ENCODE data around the gene CCNJ.
"Not testable (repeated sequence)": the region's sequence is repeated elsewhere in the genome, so short reads cannot be mapped to it uniquely, and the experiment has no call there.

CCNJ gene, protein sequence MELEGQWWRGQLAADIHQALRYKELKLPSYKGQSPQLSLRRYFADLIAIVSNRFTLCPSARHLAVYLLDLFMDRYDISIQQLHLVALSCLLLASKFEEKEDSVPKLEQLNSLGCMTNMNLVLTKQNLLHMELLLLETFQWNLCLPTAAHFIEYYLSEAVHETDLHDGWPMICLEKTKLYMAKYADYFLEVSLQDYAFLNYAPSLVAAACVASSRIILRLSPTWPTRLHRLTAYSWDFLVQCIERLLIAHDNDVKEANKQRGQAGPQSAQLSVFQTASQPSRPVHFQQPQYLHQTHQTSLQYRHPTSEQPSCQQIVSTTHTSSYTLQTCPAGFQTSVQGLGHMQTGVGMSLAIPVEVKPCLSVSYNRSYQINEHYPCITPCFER

DNA sequence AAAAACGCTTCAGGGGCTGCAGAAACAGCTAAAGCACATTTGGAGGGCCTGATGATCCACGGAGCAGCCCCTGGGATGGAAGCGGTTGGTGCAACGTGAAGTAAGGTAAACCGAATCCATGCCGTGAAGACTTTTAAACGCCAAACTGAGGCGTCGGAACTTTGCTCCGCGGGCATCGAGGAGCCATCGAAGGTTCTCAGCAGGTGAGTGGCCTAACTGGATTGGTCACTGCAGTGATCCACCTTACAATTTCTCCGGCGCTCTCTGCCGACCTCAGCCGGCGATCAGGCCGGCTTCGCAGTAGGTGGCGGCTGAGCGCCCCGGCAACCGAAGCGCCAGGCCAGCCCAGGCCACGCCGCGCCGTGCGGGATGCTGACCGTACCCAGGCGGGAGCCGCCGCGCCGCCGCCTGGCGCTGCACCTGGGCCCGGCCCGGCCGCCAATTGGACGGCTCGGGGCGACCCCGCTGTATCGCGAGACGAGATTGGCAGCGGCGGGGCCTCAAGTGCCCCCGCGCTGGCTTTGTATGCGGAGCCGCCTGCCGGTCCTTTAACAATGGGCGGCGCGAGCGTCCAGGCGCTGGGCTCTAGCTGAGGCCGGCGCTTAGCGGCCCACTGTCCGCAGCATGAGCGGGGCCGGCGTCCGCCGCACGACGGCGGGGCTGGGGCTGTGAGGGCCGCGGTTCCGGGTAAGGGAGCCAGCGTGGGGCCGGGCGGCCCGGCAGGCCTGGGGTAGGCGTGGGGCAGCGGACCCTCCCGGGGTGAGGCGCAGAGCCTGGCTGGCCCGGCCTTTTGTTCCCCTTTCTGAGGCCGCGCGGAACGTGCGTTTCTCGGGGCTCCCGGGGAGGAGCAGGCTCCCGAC is at the start of gene CCNJ:
TSS of gene CCNJ (plus strand) at position 551 of the 860 bp plus-strand sequence. CDS start 811 bp downstream, outside the sequence.
- peak; percentile 84 to 88 for DNase-seq

DNA sequence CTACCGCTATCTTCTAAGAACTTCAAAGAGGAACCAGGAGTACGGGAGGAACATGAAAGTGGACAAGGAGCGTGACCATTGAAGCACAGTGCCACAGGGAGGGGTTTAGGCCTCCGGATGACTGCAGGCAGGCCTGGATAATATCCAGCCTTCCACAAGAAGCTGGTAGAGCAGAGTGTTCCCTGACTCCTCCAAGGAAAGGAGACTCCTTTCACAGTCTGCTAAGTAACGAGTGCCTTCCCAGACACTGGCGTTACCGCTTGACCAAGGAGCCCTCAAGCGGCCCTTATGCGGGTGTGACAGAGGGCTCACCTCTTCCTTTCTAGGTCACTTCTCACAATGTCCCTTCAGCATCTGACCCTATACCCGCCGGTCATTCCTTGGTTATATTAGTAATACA is 49.0 kb upstream of the CCNJ start:
- not testable (repeated sequence) for DNase-seq

DNA sequence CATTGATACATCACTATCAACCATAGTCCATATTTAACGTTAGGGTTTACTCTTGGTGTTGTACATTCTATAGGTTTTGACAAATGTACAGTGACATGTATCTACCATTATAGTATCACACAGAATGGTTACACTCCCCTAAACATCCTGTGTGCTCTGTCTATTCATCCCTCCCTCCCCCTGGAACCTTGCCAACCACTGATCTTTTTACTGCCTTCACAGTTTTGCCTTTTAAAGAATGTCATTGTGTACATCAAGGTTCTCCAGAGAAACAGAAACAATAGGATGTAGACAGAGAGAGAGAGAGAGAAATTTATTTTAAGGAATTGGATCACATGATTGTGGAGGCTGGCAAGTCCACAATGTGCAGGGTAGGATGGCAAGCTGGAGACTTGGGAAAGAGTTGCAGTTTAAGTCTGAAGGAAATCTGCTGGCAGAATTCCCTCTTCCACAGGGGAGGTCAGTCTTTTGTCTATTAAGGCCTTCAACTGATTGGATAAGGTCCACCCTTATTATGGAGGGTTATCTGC is 45.1 kb upstream of the CCNJ start:
- no peak for DNase-seq

DNA sequence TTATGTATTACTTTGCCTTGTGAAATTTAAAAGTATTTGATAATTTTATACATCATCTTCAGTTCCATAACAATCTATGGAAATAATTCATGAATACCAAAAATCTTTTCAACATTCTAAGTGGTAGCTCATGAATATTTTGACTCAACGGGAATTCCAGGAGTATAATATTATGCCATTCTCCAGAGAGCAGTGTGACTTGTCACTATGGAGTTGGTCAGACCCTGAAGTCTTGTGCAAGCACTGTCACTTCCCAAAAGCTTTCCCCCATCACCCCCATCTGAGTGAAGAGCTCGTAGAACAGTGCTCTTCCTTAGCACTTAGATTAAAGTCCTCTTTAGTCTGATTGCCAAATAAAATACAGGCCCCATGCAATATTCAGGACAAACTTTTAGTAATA is 29.4 kb upstream of the CCNJ start:
- no peak for DNase-seq

DNA sequence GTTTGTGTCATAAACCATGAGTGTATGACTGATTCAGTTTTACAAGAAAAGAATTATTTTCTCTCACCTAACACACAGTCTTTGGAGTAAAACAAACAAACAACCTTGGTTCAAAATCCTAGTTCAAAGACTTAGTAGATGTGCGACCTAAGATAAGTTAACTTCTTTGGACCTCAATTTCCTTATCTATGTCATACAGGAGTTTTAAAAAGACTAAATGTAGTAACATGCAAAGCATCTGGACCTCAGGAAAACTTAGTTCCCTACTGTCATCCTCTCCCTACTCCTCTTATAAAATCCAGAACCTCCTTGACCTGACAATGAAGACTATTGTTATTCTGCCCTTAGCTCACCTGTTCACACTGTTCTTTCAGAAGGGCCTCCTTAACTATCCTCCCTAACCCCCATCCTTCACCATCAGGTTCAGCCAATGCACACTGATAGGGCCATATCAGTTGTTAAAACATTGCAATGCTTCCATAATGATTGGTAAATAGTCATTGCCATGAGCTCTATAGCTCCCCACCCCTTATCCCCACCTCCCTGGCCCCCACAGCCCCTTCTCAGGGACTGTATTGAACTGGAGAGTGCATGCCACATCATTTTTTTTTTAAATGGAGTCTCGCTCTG is 28.8 kb upstream of the CCNJ start:
- DNase-seq, result no peak

DNA sequence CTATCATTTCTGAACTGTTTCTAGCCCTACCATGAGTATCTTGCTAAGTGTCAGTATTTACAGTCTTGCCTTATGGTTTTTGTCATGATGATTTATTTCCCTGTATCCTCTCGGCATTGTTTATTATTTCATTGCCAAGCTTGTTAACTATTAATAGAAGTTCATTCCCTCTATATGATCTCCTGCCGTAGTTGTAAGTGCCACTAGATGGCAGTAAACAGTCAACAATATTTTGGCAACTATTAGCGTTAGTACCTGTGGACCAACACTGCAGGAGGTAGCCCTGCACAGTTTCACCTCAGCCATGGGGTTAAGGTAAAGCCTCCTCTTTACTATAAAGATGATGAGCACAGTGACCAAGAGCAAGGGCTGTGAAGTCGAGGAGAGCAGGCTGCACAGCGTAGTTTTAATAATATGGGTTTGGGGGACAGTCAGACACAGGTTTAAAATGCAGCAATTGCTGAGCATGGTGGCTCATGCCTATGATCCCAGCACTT is 26.1 kb upstream of the CCNJ start:
- DNase-seq, result peak; percentile 21 to 67

DNA sequence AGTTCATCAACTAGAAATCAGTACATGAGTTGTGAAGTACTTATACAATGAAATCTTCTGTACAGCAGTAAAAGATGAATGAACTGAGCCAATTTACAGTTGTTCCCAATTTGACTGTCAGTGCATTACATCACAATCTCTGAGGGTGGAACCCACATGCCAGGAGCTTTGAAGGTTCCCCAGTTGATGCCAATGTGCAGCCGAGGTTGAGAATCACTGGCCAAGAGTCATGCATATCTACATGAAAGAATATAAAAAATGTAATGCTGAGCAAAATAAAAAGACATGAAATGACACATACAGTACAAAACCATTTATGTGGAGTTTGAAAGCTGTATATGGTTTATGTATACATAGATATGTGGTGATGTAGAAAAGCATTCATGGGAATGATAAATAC is 22.1 kb upstream of the CCNJ start:
- no peak for DNase-seq

DNA sequence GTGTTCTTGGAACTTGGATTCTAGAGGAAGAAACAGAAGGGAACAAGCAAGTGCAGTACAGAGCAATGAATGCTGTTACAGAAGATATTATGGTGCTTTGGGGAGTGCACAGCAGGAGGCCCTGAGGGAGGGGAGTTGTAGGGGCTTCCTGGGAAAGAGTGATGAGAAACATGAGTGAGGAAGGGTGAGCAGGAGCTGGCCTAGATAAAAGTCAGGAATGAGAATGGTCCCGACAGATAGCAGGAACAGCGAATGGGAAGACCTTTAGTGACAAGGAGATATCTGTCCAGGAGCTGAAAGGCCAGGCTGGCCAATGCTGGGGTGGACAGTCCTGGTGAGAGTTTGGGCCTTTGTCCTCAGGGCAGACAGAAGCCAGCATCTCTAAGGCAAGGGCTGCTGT is 20.6 kb upstream of the CCNJ start:
- DNase-seq, result no peak

DNA sequence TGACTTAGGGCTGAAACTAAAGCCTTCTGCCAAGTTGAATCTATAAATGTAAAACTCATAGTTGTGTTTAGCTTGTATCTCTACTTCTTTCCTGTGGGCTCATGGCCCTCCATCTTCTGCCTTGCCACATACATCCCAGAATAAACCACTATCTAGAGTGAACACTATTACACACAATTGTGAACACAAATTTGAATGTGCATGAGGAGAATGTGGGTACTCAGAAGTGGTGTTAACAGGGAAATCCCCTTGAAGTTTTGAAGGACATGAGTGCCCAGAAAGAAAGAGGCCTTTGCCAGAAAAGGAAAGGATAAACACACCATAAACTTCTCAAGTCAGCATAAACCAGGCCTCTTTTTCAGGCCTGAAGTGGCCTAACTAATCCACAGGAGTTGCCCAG is 20.2 kb upstream of the CCNJ start:
- no peak for DNase-seq

DNA sequence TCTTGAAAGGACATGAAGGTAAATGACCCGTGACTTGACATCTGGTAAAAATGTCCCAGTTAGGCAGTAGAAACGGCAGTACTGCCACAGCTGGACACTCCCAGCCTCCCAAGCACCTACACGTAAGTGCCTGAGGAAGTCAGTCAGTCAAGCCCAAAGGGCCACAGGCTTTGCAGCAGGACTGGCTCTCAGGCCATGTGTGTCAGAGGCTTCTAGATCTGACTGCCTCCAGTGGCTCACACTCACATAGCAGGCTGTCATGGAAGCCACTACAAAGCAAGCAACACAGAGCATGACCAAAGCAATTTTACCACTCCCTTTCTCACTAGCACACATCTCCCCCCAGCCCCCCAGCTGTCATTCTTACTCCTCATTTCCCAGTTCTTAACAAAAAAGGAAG is 17.8 kb upstream of the CCNJ start:
- DNase-seq, result no peak

DNA sequence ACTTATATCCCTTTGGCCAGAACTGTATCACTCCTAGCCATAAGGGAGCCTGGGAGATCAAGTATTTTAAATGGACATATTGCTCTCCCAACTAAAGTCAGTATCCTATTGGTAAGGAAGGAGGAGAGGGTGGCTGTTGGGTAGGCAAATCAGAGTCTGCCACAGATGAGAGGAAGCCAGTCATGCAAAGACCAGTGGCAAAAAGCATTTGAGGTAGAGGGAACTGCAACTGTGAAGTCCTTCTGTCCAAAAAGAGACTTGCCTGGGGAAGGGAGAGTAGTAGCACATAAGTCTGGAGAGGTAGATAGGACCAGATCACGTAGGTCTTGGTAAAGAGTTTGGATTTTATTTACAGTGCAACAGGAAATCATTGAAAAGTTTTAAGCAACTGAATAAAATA is 8.8 kb upstream of the CCNJ start:
- DNase-seq, result no peak

DNA sequence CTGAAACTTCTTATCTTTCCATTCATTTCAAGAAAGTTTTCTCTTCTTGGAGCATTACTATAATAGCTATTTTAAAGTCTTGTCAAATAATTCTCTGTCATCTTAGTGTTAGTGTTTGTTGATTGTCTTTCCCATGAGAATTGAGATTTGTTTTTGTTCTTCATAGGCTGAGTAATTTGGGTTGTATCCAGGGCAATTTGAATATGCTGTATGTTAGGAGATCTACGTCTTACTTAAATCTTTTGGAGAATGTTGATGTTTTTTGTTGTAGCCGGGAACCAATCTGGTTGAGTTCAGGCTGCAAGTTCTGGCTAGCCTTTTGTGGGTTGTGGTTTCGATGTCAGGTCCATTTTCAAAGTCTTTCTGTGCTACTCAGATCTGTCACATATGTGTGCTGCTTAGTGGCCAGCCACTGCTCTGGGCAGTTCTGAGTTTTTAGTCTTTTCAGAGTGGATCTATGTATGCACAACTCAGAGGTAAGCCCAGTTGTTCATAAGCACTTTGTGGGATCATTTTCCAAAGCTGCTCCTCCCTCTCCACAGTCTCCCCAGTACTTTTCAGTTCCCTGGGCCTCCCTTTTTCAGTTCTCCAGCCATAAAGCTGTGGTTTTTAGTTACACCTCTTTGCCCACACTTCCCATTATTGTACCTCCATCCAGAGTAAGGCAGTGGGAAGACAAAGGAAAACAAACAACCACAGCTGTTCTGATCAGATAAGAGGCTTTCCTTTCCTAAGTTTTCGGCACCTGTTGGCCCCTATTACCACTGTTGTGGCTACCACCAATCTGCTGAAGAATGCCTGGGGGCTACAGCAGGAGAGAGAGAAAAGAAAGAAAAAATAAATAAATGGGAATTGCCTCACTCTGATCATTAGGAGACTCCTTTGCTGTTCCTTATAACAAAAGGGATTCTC is 4.7 kb upstream of the CCNJ start:
- DNase-seq, result no peak

DNA sequence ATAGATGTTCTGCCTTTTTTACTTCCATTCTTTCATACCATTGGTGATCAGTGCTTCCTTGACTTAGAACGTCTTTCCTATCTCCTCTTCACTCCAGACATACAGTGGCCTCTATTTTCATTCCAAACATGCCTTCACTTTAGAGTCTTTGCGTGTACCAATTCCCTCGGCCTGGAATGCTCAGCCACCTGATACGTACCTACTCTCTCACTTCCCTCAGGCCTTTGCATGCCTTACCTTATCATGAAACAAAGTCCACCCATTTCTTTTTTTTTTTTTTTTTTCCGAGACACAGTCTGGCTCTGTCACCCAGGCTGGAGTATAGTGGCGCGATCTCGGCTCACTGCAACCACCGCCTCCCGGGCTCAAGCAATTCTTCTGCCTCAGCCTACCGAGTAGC is 2.2 kb upstream of the CCNJ start:
- no peak for DNase-seq

DNA sequence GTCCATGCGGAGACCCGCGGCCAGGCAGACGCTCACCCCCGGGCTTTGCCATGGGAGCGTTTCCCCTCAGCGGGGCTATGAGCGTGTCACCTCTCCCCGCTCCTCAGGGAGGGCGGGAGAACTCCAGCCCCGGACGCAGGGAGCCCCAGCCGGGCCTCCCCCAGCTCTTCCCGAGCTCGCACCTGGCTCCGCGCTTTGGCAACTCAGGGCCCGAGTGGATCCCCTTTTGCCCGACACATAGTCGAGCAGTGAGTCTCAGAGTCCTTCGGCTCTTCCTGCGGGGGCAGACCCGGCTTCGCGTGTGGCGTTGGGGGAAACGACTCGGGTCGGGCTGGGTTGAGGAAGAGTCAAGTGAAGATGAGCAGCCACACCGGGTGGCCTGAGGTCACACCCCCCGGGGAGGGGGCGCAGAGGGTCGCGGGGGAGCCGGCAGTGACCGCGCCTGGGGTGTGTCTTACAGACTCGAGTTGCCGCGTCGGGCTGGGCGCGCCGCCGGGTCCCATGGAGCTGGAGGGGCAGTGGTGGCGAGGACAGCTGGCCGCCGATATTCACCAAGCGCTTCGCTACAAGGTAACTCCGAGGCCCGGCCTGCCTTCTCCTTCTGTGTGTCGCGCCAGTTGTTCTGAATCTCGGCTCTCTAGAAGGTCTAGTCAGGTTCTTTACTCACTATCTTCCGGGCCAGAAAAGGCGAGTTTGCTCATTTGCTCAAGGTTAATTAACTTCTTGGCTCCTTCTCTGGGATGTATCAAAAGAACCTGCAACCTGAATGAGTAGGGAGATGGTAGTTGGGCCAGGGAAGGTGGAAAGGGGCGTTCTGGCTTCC is 721 bp downstream of the CCNJ start:
- DNase-seq, result peak; percentile 31 to 47

DNA sequence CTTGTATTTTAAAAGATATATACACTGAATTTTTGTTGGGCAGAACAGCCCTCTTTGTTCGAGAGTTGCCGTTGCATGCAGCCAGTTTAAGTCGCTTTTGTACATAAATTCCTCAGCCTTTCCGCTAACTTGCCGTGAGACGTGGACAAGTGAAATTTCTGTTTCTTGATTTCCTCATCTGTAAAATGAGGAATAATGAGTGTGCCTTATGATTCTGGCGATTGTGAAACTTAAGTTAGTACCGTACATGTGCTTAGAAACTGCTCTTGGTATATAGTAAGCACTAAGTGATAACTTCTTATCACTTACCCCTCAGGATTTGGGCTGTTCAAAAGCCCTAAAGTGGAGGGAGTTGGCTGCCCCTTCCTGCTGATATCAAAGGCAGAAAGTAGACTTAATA is 1.4 kb downstream of the CCNJ start:
- peak in 1 of 2 donors; percentile 6 for DNase-seq

DNA sequence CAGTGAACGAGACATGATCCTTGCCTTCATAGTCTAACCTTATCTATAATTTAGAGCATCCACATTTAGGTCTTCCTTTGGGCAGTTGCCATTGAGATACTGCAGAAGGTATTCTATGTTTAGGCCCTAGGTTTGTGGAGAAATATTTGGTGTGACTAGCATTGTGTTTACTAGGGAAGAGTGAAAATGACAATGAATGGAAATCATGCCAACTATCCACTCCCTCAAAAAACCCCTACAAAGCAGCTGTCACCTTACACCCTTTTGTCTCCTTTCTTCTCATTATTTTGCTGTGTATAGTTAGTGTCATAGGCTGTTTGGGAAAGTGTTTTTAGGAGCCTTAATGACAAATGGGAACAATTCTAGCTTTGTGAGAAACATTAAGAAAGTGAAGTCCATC is 3.2 kb downstream of the CCNJ start:
- no peak for DNase-seq

DNA sequence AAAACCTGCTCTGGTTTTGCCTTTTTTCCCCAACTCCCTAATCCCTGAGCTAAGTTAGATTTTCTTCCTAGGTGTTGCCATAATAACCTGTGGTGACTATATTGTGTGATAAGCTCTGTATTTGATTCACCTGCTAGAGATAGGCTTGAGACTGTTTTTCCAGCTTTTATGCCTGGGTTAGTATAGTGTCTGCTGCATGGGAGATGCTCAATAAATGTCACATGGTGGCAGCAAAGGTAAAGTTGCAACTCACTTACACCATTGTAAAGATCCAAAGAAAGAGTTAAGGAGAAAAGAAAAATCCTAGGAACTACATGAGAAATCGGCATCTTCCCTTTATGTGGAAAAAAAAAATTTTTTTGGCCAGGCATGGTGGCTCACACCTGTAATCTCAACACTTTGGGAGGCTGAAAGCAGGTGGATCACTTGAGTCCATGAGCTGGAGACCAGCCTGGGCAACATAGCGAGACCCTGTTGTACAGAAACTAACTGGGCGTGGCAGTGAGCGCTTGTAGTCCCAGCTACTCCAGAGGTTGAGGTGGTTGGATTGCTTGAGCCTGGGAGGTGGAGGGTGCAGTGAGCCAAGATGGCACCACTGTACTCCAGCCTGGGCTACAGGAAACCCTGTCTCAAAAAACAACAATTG is 3.7 kb downstream of the CCNJ start:
- no peak for DNase-seq

DNA sequence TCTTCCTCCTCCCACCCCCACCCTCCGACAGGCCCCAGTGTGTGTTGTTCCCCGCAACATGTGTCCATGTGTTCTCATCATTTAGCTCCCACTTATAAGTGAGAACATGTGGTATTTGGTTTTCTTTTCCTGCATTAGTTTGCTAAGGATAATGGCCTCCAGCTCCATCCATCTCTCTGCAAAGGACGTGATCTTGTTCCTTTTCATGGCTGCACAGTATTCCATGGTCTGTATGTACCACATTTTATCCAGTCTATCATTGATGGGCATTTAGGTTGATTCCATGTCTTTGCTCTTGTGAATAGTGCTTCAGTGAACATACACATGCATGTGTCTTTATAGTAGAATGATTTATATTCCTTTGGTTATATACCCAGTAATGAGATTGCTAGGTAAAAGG is 4.5 kb downstream of the CCNJ start:
- not testable (repeated sequence) for DNase-seq

DNA sequence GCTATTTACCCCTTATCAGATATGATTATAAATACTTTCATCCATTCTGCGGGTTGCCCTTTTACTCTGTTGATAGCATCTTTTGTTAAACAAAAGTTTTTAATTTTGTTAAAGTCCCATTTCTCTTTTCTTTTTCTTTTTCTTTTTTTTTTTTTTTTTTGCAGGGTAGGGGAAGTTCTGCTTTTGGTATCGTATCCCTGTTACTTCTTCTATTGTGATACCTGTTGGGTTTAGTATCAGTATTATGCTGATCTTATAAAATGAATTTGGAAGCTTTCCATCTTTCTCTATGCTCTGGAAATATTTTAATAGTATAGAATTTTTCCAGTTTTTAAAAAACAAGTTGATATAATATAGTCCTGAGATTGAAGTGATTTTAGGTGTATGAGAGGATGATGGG is 6.0 kb downstream of the CCNJ start:
- no peak for DNase-seq

DNA sequence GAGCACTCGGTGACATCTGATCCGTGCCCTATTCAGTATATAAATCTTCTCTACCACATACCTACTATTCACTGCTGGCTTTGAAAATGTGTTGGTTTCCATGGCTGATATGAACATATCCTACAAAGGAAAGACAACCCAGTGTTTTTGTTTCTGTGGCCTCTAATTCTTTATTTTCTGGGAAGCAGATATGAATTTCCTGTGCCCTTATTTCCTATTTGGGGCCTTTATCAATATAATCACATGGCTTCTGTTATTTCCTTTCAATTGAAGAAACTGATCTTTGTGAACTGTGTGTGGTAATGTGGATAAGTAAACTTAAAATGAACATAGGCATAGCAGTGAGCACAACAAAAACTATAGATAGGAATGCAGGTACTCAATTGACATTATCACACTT is 10.6 kb downstream of the CCNJ start:
- DNase-seq, result no peak

DNA sequence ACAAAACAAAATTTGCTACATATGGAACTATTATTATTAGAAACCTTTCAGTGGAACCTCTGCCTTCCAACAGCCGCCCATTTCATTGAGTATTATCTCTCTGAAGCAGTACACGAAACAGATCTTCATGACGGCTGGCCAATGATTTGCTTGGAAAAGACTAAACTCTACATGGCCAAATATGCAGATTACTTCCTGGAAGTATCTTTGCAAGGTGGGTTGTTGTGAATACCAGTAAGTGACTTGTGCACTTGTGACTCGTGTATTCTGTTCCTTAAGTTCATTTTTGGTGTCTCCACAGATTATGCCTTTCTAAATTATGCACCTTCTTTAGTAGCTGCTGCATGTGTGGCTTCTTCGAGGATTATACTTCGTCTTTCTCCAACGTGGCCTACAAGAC is 13.4 kb downstream of the CCNJ start:
- DNase-seq, result no peak

Measured in CD4-positive, alpha-beta T cell treated with Interferon alpha-2 for 1 hour (primary cell).